Left ventricle myocardium inferior (tissue), 1 donor: Measurements from ENCODE around the gene LRRFIP1. TPM values are rescaled to one million over a fixed set of nuclear protein-coding genes. Genes with fewer than 3 reads are reported as not detected.
"Not testable (repeated sequence)": the region's sequence is repeated elsewhere in the genome, so short reads cannot be mapped to it uniquely, and the experiment has no call there.

Experiments used
- DNase-seq: peaks from one replicate; pipeline ENCODE4 v3.0.0-alpha.2; 2020
- H3K27ac ChIP-seq: fragments of 200-600 bp; replicated peaks from 2 replicates; pipeline ENCODE4 v1.8.0; 2021
- H3K27me3 ChIP-seq: fragments of 200-600 bp; 2 replicates; pipeline ENCODE4 v1.8.0; 2021; ENCODE audit warnings: low read depth
- H3K36me3 ChIP-seq: fragments of 200-600 bp; 2 replicates; pipeline ENCODE4 v1.8.0; 2021
- H3K4me1 ChIP-seq: fragments of 200-600 bp; 2 replicates; pipeline ENCODE4 v1.8.0; 2021
- H3K4me3 ChIP-seq: fragments of 200-600 bp; 2 replicates; pipeline ENCODE4 v1.8.0; 2021; ENCODE audit warnings: mild to moderate bottlenecking, moderate library complexity
- H3K9me3 ChIP-seq: fragments of 200-600 bp; replicated peaks from 2 replicates; pipeline ENCODE4 v1.8.0; 2021
- intact Hi-C: fragments of 100-400 bp; cut with micrococcal nuclease; formaldehyde crosslinking; loops from one replicate; pipeline ENCODE4 v1.11.0; 2022
- total RNA-seq: library from RNA; stranded (reverse); fragmentation: NEBNext Ultra II Directional; extraction: Animal tissue kit (Norgen Biotek cat#: 25700); gene quantifications from one replicate; pipeline ENCODE4 v1.2.1, GENCODE V29; 2021
- TF ChIP-seq, protein P1 (sequence below): fragments of 200-600 bp; IDR thresholded peaks from 2 replicates; pipeline ENCODE4 v1.8.0; 2021; ENCODE audit warnings: antibody characterized with exemption, mild to moderate bottlenecking, borderline replicate concordance
- donor health status: DM: no; HTN: yes; CAD: no; lungs with severe emphysema.

The LRRFIP1 gene
- total RNA-seq, 1 donor from 2014 or later, result 97.1 TPM

GRCh38 chr2:237591141-237591881 is 36.1 kb upstream of the LRRFIP1 start:
- TF ChIP-seq, protein P1, sequence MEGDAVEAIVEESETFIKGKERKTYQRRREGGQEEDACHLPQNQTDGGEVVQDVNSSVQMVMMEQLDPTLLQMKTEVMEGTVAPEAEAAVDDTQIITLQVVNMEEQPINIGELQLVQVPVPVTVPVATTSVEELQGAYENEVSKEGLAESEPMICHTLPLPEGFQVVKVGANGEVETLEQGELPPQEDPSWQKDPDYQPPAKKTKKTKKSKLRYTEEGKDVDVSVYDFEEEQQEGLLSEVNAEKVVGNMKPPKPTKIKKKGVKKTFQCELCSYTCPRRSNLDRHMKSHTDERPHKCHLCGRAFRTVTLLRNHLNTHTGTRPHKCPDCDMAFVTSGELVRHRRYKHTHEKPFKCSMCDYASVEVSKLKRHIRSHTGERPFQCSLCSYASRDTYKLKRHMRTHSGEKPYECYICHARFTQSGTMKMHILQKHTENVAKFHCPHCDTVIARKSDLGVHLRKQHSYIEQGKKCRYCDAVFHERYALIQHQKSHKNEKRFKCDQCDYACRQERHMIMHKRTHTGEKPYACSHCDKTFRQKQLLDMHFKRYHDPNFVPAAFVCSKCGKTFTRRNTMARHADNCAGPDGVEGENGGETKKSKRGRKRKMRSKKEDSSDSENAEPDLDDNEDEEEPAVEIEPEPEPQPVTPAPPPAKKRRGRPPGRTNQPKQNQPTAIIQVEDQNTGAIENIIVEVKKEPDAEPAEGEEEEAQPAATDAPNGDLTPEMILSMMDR, result no peak
- no peak overlapping the region for H3K27ac ChIP-seq
- no peaks in the 10 kb centered on the region for H3K27me3 ChIP-seq
- DNase-seq, result no peak
- H3K4me3 ChIP-seq, result no peak overlapping the region
- intact Hi-C loops, result no loop called here
- no peaks in the 10 kb centered on the region for H3K9me3 ChIP-seq
- H3K36me3 ChIP-seq, result no peaks in the 10 kb centered on the region
- H3K4me1 ChIP-seq, result peaks cover 36% of the 10 kb centered on the region

DNA sequence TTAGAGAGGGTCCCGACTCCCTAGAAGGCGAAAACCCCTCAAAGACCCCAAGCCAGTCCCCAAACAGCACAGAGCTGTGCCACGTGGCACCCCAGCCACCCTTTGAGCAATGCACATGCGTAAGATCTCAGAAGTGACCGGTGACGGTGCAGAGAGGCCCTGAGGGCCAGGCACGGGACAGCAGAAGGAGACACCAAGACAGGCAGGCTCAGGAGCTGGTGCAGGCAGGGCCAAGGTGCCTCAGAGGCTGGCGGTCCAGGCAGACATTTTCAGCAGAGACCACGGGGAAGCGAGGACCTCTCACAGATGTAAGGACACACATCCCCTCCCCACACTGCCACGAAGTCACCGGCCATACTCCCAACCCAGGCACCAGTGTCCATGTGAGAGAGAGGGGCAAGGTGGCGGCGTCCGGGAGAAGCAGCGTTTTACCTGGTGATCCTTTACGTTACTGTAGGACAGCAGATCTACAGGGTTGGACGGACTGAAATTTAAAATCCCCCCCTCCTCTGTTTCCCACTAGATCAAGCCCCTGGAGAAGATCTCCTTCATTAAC is 34.9 kb upstream of the LRRFIP1 start:
- TF ChIP-seq, protein P1, result no peak
- no peak overlapping the region for H3K27ac ChIP-seq
- intact Hi-C loops, result no loop called here
- no peaks in the 10 kb centered on the region for H3K9me3 ChIP-seq
- peaks cover 31% of the 10 kb centered on the region for H3K4me1 ChIP-seq
- no peaks in the 10 kb centered on the region for H3K27me3 ChIP-seq
- no peak for DNase-seq
- H3K36me3 ChIP-seq, result no peaks in the 10 kb centered on the region
- no peak overlapping the region for H3K4me3 ChIP-seq

DNA sequence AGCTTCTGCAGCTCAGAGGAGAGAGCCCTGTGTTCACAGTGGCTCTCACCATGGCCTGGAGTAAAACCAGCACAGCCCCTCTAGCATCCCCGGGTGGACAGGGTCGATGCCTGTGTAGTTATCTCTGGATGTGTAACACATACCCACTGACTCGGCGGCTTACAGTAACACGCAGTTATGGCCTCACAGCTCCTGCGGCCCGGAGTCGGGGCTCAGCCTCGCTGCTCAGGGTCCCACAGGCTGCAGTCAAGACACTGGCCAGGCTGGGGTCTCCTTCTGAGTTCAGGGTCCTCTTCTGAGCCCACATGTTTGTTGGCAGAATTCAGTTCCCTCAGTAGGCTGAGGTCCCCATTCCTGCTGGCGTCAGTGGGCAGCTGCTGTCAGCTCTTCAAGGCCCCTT is 34.4 kb upstream of the LRRFIP1 start:
- intact Hi-C loops, result no loop called here
- Histone ChIP-seq H3K27me3 (no peaks in the 10 kb centered on the region), H3K36me3 (no peaks in the 10 kb centered on the region), H3K4me3 (no peak overlapping the region), H3K27ac (no peak overlapping the region), H3K4me1 (peaks cover 31% of the 10 kb centered on the region), H3K9me3 (no peaks in the 10 kb centered on the region)
- DNase-seq, result no peak
- TF ChIP-seq, protein P1, result no peak

- H3K36me3 ChIP-seq, result no peaks in the 10 kb centered on the region
- H3K27me3 ChIP-seq, result no peaks in the 10 kb centered on the region
- H3K4me3 ChIP-seq, result no peak overlapping the region
- peaks cover 37% of the 10 kb centered on the region for H3K4me1 ChIP-seq
- TF ChIP-seq, protein P1, result no peak
- intact Hi-C loops, result no loop called here
- no peak for DNase-seq
- no peaks in the 10 kb centered on the region for H3K9me3 ChIP-seq
- H3K27ac ChIP-seq, result no peak overlapping the region
Observed at GRCh38 chr2:237593596-237594320, 33.6 kb upstream of the LRRFIP1 start.

DNA sequence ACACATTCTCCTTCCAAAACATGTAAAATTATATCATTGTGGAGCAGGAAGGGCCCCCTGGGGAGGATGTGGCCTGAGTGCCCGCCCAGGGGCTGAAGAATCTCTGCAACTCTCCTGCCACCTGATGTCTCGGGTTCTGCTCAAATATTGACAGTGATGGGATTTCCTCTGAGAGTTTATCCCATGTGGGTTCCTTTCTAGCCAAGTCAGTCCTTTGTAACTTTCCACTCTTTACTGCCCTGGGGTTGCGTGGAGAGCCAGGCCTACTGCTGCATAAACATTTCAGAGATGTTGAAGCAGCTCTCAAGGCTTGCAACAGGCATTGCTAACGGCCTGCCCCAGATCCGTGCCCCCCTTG is 32.9 kb upstream of the LRRFIP1 start:
- intact Hi-C loops, result no loop called here
- TF ChIP-seq, protein P1, result no peak
- no peak for DNase-seq
- Histone ChIP-seq H3K36me3 (no peaks in the 10 kb centered on the region), H3K4me1 (peaks cover 44% of the 10 kb centered on the region), H3K27ac (peak overlapping the region; percentile 83), H3K4me3 (no peak overlapping the region), H3K9me3 (no peaks in the 10 kb centered on the region), H3K27me3 (no peaks in the 10 kb centered on the region)

- H3K27me3 ChIP-seq, H3K36me3 ChIP-seq, intact Hi-C loops, H3K9me3 ChIP-seq, H3K4me3 ChIP-seq, DNase-seq: not testable (repeated sequence)
- peak overlapping the region; percentile 83 for H3K27ac ChIP-seq
- peaks cover 44% of the 10 kb centered on the region for H3K4me1 ChIP-seq
Observed at GRCh38 chr2:237595829-237596519, 31.4 kb upstream of the LRRFIP1 start.
